SH-SY5Y (cell line): ENCODE measurements around the gene BIRC2.

Experiments used
- GATA2 ChIP-seq: IDR thresholded peaks from 2 replicates; pipeline ENCODE4 v1.6.1; 2011; ENCODE audit warnings: mild to moderate bottlenecking, low read depth, low read length
- GATA3 ChIP-seq: IDR thresholded peaks from 2 replicates; pipeline ENCODE4 v1.6.1; 2011; ENCODE audit warnings: low read depth, mild to moderate bottlenecking, low read length, moderate library complexity

The BIRC2 gene

GRCh38 chr11:102385085-102386007, 38.3 kb downstream of the BIRC2 start:
- TF ChIP-seq GATA2 = no peak
- TF ChIP-seq GATA3 = no peak

- TF ChIP-seq GATA3 (no peak), GATA2 (no peak)
Observed at GRCh38 chr11:102386136-102386734, 39.2 kb downstream of the BIRC2 start.

DNA sequence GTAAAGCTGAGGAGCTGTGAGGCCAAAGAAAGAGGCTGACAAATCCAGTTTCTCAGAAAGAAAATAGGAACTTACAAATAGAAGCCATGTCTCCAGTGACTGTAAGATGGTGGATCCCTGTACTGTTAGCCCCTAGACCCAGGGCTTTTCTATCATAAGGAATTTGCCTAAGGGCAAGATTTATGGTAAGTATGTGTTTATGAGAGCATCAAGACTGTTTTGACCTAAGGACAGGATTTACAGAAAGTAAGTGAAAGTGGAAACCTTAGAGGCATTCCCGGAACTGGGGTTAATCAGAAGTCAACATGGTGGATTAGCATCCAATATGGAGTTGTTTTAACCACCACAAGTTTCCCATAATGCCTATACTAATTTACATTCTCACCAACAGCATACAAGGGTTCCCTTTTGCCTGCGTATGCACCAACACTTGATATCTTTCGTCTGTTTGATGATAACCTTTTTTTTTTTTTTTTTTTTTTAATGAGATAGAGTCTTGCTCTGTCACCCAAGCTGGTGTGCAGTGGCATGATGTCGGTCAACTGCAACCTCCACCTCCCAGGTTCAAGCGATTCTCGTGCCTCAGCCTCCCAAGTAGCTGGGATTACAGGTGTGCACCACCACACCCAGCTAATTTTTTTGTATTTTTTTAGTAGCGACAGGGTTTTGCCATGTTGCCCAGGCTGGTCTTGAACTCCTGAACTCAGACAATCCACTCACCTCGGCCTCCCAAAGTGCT, 40.2 kb downstream of the BIRC2 start:
- TF ChIP-seq GATA2 = no peak
- no peak for TF ChIP-seq GATA3

DNA sequence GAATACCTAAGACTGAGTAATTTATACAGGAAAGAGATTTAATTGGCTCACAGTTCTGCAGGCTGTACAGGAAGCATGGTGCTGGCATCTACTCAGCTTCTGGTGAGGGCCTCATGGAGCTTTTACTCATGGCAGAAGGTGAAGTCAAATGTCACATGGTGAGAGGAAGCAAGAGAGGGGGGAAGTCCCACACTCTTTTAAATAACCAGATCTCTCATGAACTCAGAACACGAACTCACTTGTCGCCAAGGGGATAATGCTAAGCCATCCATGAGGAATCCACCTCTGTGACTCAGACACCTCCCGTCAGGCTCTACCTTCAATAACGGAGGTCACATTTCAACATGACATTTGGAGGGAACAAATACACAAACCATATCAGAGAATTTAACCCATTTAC, 42.2 kb downstream of the BIRC2 start:
- no peak for TF ChIP-seq GATA3
- no peak for TF ChIP-seq GATA2

- TF ChIP-seq GATA3 = no peak
- TF ChIP-seq GATA2 = no peak
Observed at GRCh38 chr11:102390667-102391465, 43.9 kb downstream of the BIRC2 start.

DNA sequence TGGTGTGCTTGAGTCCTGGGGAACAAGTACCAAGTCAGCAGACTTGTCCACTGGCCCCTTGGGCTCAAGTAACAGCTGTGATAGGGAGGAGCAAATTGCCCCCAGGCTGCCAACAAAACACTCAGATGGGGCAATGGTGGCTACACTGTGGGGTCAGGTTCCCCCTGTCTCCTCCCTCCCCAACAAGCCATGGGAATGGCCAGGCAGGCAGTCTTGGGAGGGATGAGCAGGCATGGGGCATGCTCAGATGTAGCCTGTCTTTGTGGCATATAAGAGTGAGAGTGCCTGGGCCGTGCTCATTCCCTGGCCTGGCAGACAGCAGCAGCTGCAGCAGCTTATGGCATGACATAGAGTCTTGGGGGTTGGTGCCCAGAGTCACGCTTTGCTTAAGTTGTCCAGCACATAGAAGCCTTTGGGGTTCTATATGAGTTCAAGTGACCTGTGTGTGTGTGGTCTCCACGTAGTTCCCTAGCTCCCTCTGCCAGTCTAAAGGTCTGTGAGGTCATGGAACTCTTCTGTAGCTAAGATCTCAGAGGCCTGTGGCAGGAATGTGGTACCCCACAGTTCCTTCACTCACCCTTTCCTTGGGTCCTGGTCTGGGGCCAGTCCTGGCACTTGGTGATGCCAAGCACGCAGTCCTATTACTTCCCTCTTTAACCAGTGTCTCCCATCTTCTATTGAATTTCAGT, 44.7 kb downstream of the BIRC2 start:
- TF ChIP-seq GATA2 = no peak

DNA sequence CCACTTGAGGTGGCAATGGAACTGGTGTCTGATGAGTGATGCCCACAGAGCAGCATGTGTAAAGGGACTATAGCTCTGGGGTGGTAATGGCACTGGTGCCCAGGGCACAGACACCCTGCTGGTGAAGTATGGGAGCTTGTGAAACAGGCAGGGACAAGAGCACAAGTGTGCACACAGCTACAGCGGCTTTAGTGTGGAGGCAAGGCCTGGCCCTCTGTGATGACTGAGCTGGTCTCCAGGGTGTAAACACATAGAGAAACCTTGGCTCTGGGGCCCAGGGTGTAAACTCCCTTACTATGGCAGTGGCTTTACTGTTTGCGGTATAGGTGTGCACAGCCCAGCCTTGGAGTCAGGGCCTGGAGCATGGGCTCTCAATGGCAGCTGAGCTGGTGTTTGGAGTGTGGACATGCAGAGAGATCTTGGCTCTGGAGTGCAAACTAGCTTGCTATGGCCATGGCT, 46.3 kb downstream of the BIRC2 start:
- TF ChIP-seq GATA3 = no peak
- no peak for TF ChIP-seq GATA2

GRCh38 chr11:102395720-102396393, 48.8 kb downstream of the BIRC2 start:
- TF ChIP-seq GATA3 (no peak), GATA2 (no peak)

DNA sequence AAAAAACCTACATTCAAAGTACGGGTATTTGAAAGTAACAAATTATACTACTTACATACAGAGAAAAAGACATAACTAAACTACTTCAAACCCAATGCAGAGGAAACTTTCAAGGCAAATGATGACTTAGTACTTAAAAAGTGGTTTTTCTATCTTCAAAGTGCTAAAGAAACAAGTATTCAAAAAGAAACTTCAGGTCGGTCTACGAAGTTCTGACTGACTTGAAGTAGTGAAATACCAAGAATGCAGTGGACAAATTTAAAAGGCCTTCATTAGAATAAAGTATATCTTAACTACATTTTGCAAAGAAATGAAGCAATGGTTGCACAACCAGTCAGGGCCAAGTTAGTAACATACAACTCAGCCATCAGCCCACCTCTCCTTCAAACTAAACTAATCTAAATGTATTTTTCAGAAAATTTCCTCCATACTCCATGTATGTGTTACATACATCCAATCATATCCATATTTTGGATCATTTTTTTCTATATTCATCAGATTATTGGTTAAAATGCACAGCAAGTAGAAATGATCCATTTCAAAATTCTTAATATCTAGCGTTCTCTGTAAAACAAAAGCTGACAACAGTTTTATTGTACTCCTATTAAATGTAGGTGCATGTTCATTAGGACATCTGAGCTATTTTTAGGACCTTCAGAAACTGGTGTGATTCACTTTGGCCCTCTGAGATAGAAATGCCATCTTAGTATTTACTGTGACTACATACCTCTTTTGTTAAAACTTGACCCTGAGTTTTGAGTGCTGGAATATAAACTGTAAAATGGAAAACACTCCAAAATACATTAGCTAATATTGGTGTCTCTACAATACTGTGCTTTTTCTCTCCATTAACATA, 49.9 kb downstream of the BIRC2 start:
- TF ChIP-seq GATA3 = no peak
- no peak for TF ChIP-seq GATA2

DNA sequence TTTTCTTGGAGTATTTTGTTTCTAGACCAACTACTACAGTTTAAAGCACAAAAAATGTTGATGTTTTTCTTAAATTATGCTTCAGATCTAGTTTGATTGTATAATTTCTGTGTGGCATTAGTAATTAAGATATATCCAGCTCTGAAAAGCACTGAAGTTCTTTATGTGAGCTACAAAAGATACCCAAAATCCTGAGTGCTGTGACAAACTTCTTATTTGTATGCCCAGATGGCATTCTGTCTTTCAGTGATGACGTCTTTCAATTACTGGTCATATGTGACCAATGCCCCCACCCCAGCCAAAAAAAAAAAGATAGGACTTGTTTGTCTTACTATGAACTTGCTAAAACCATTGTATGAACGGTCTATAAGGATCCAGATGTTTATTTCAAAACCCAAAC, 51.3 kb downstream of the BIRC2 start:
- no peak for TF ChIP-seq GATA2
- TF ChIP-seq GATA3 = no peak

- TF ChIP-seq GATA2 = no peak
- TF ChIP-seq GATA3 = no peak
Observed at GRCh38 chr11:102399189-102399588, 52.2 kb downstream of the BIRC2 start.

GRCh38 chr11:102400603-102401002, 53.6 kb downstream of the BIRC2 start:
- TF ChIP-seq GATA3 (no peak), GATA2 (no peak)

- TF ChIP-seq GATA2 (no peak), GATA3 (no peak)
Observed at GRCh38 chr11:102401905-102402304, 54.9 kb downstream of the BIRC2 start.

GRCh38 chr11:102402548-102402947, 55.5 kb downstream of the BIRC2 start:
- TF ChIP-seq GATA2 (no peak), GATA3 (no peak)
